ENCODE data around the gene SLC15A3. TPM values are rescaled to one million over a fixed set of nuclear protein-coding genes. Genes with fewer than 3 reads are reported as not detected.

Gene SLC15A3
- polyA plus RNA-seq, 1 experiment = 4.8 TPM

DNA sequence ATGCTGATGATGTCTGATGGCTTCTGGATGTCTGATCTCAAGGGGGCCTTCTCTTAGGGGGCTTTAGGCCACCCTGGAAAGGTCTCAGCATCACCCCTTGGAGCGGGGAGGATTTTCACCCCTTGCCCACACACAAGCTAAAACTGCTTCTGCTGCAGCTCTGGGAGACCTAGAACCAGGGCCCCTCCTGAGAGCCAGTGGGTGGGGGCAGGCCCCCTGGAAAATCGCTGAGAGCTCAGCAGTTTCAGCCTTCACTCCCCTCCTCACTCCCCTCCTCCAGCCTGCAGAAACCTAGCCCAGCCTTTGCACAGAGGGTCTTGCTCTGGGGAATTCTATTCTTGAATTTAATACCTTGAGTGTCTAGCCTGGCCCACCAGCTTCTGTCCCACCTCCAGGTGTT is 36.7 kb upstream of the SLC15A3 start:
- Histone ChIP-seq H3K27ac (ENCODE audit: low read depth, low read length) (no peak overlapping the region), H3K9me3 (ENCODE audit: control insufficient read depth, insufficient read depth, low read length) (no peaks in the 10 kb centered on the region), H3K27me3 (ENCODE audit: control insufficient read depth, insufficient read depth, low read length) (peaks cover 29% of the 10 kb centered on the region), H3K4me3 (ENCODE audit: low read depth, low read length) (no peak overlapping the region)
- DNase-seq (ENCODE audit: low read depth, low spot score) = no peak
- TF ChIP-seq, protein P1, sequence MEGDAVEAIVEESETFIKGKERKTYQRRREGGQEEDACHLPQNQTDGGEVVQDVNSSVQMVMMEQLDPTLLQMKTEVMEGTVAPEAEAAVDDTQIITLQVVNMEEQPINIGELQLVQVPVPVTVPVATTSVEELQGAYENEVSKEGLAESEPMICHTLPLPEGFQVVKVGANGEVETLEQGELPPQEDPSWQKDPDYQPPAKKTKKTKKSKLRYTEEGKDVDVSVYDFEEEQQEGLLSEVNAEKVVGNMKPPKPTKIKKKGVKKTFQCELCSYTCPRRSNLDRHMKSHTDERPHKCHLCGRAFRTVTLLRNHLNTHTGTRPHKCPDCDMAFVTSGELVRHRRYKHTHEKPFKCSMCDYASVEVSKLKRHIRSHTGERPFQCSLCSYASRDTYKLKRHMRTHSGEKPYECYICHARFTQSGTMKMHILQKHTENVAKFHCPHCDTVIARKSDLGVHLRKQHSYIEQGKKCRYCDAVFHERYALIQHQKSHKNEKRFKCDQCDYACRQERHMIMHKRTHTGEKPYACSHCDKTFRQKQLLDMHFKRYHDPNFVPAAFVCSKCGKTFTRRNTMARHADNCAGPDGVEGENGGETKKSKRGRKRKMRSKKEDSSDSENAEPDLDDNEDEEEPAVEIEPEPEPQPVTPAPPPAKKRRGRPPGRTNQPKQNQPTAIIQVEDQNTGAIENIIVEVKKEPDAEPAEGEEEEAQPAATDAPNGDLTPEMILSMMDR (IDR thresholded peaks at IDR 0.05; ENCODE audit: low read depth, low read length) = no peak
- ChIA-PET POLR2A (no interaction called here), CTCF (no interaction called here)

DNA sequence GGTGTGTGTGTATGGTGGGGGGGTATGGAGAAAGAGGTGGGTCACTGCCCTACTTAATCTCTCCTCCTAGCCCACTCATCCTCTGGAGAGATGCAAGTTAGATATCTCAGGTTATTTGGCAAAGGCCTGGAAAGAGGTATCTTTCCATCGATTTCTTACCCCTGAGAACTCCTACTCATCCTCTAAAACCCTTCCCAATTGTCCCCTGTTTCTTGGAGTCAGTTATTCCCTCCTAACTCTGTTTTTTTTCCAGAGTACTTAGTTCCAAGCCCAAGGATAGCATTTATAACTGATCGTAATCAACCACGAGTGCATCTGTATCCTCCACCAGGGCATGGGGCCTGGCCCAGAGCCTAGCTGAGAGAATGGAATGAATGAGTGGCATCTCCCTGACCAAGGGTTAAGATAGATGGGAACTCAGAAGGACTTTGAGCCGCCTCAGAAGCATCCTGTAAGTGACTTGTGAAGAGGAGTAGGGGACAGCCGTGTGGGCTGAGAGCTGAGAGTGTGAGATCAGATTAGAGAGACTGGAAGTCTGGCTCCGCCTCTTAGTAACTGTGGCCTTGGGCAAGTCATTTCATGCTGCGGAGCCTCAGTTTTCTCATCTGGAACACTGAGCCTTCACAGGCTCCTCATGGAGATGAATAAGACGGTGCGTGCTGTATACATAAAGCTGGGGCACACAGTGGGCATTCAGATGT is 35.8 kb upstream of the SLC15A3 start:
- CTCF ChIA-PET = no interaction called here
- TF ChIP-seq, protein P1 (IDR thresholded peaks at IDR 0.05; ENCODE audit: low read depth, low read length) = no peak
- Histone ChIP-seq H3K27ac (ENCODE audit: low read depth, low read length) (no peak overlapping the region), H3K27me3 (ENCODE audit: control insufficient read depth, insufficient read depth, low read length) (peaks cover 24% of the 10 kb centered on the region), H3K9me3 (ENCODE audit: control insufficient read depth, insufficient read depth, low read length) (no peaks in the 10 kb centered on the region), H3K4me3 (ENCODE audit: low read depth, low read length) (no peak overlapping the region)
- POLR2A ChIA-PET = no interaction called here
- DNase-seq (ENCODE audit: low read depth, low spot score) = no peak

DNA sequence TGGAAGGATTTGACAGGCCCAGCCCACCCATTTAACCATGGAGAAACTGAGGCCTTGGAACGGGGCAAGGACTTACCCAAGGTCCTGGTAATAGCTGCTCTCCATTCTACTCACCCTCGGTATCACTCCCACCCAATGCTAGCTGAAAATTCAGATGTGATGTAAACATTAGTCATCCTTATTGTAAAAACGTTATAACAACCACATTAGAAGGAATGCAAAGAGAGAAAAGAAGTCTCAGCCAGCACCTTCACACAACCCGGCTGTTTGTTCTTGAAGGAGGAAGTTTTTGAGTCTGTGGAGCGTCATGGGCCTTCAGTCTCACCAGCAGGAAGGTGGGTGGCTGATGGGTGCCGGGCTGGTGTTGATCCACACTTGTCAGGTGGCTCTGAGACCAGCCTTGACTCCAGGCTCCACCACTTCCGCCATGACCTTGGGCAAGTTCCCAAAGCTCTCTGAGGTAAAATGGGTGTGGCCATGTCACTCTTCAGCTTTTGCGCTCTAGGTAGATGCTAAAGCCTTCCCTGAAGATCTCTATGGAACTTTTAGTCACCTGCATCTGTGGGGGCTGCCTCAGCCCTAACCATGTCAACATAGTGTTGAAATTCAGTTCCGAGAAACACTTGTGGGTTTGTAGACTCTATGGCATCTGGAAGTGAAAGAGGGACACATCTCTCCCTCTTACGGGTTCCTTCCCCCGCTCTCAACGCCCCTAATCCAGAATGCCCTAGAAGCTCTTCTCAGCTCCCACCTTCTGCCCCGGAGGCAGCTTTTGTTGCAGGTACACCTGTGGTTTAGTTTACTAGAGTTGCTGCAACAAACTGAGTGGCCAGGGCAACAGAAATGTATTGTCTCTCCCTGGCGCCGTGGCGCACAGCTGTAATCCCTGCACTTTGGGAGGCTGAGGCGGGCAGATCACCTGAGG is 34.3 kb upstream of the SLC15A3 start:
- TF ChIP-seq, protein P1 (IDR thresholded peaks at IDR 0.05; ENCODE audit: low read depth, low read length) = no peak
- peak; percentile 3 for DNase-seq (ENCODE audit: low read depth, low spot score)
- POLR2A ChIA-PET = no interaction called here
- CTCF ChIA-PET = interaction anchor here (0.6 to 0.7 kb wide), 2 partner anchors 17 to 91 kb away, joined by 3 to 4 read pairs; no protein-coding TSS in a partner anchor
- H3K9me3 ChIP-seq (ENCODE audit: control insufficient read depth, insufficient read depth, low read length) = no peaks in the 10 kb centered on the region
- no peak overlapping the region for H3K4me3 ChIP-seq (ENCODE audit: low read depth, low read length)
- peaks cover 21% of the 10 kb centered on the region for H3K27me3 ChIP-seq (ENCODE audit: control insufficient read depth, insufficient read depth, low read length)
- H3K27ac ChIP-seq (ENCODE audit: low read depth, low read length) = no peak overlapping the region

DNA sequence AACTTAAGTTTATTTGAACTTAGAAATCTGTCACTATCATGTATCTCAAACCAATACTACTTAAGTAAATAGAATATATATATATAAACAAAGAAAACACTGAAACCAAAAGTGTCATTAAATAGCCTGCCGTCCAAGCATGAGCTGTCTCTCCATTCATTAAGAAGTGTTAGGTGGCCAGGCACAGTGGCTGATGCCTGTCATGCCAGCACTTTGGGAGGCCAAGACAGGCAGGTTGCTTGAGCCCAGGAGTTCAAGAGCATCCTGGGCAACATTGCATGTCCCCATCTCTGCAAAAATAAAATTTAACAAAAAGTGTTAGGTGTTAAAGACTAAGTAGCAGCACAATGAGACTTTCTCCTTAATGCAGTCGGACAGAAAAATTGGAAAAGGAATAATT is 33.5 kb upstream of the SLC15A3 start:
- no peaks in the 10 kb centered on the region for H3K9me3 ChIP-seq (ENCODE audit: control insufficient read depth, insufficient read depth, low read length)
- DNase-seq (ENCODE audit: low read depth, low spot score) = no peak
- H3K27ac ChIP-seq (ENCODE audit: low read depth, low read length) = no peak overlapping the region
- H3K27me3 ChIP-seq (ENCODE audit: control insufficient read depth, insufficient read depth, low read length) = peaks cover 21% of the 10 kb centered on the region
- H3K4me3 ChIP-seq (ENCODE audit: low read depth, low read length) = no peak overlapping the region
- ChIA-PET POLR2A (no interaction called here), CTCF (interaction anchor here (0.7 kb wide), 1 partner anchor 16 kb away, joined by 3 read pairs; no protein-coding TSS in a partner anchor)
- TF ChIP-seq, protein P1 (IDR thresholded peaks at IDR 0.05; ENCODE audit: low read depth, low read length) = no peak

DNA sequence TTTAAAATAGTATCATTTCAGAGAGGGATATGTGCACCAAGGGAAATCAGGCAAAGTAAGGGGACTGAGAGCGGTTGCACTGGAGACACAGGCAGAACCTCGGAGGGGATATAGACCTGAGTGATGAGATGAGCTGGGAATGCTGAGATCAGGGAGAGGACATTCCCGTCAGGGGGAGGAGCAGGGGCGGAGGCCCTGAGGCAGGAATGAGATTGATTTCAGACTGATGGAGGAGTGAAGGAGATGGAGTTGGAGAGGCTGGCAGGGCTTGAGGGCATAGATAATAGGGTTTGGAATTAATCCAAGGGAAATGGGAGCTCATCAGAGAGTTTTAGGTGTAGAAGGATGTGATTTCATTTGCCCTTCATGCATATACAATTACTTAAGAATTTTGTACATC is 32.7 kb upstream of the SLC15A3 start:
- no peak overlapping the region for H3K27ac ChIP-seq (ENCODE audit: low read depth, low read length)
- POLR2A ChIA-PET = no interaction called here
- CTCF ChIA-PET = no interaction called here
- H3K9me3 ChIP-seq (ENCODE audit: control insufficient read depth, insufficient read depth, low read length) = no peaks in the 10 kb centered on the region
- H3K27me3 ChIP-seq (ENCODE audit: control insufficient read depth, insufficient read depth, low read length) = peaks cover 21% of the 10 kb centered on the region
- H3K4me3 ChIP-seq (ENCODE audit: low read depth, low read length) = no peak overlapping the region
- DNase-seq (ENCODE audit: low read depth, low spot score) = no peak
- TF ChIP-seq, protein P1 (IDR thresholded peaks at IDR 0.05; ENCODE audit: low read depth, low read length) = no peak
